Mononuclear cell (primary cell): ENCODE data around the gene TTC39C. TPM values are rescaled to one million over a fixed set of nuclear protein-coding genes. Genes with fewer than 3 reads are reported as not detected.

ENCODE experiments used
- H3K27me3 ChIP-seq: 2 replicates; pipeline ENCODE4 v1.6.0; 2011; ENCODE audit warnings: low read length, control low read depth; ENCODE audit not compliant: insufficient read depth
- H3K4me1 ChIP-seq: 2 replicates; pipeline ENCODE4 v1.5.1; 2011; ENCODE audit warnings: mild to moderate bottlenecking, low read length, control low read depth; ENCODE audit not compliant: insufficient read depth
- H3K4me3 ChIP-seq: 2 replicates; pipeline ENCODE4 v1.5.1; 2011; ENCODE audit warnings: mild to moderate bottlenecking, low read length, moderate library complexity
- H3K9me3 ChIP-seq: 2 replicates; pipeline ENCODE4 v1.5.1; 2011; ENCODE audit warnings: low read depth, mild to moderate bottlenecking, control low read depth, low read length
- total RNA-seq: library from RNA; depleted of rRNA; stranded (reverse); fragments of >200 nt; gene quantifications from one replicate; pipeline ENCODE4 v1.2.3, GENCODE V29; 2012

Gene TTC39C
- 81.8 TPM for total RNA-seq

GRCh38 chr18:24014062-24014985, at the start of gene TTC39C:
TSS of gene TTC39C (plus strand) at chr18:24014754. CDS start at chr18:24014872, 118 bp downstream.
- H3K4me3 ChIP-seq = peak within 1 kb of the TSS; percentile 68
- H3K9me3 ChIP-seq = no peaks in the 10 kb centered on the region
- peaks cover 87% of the 10 kb centered on the region for H3K4me1 ChIP-seq
- no peaks in the 10 kb centered on the region for H3K27me3 ChIP-seq

- Histone ChIP-seq H3K27me3 (no peaks in the 10 kb centered on the region), H3K4me1 (peaks cover 58% of the 10 kb centered on the region), H3K9me3 (no peaks in the 10 kb centered on the region), H3K4me3 (no peak overlapping the region)
These were observed 47.6 kb upstream of the TTC39C start for GRCh38 chr18:23966909-23967308.

- Histone ChIP-seq H3K27me3 (no peaks in the 10 kb centered on the region), H3K4me3 (no peak overlapping the region), H3K4me1 (peaks cover 58% of the 10 kb centered on the region), H3K9me3 (no peaks in the 10 kb centered on the region)
These were observed 47.0 kb upstream of the TTC39C start for GRCh38 chr18:23967321-23968089.

GRCh38 chr18:23968638-23969604, 45.6 kb upstream of the TTC39C start:
- no peaks in the 10 kb centered on the region for H3K9me3 ChIP-seq
- H3K4me3 ChIP-seq = no peak overlapping the region
- peaks cover 58% of the 10 kb centered on the region for H3K4me1 ChIP-seq
- H3K27me3 ChIP-seq = no peaks in the 10 kb centered on the region

GRCh38 chr18:23969664-23970063, 44.9 kb upstream of the TTC39C start:
- H3K9me3 ChIP-seq = no peaks in the 10 kb centered on the region
- H3K4me1 ChIP-seq = peaks cover 55% of the 10 kb centered on the region
- H3K4me3 ChIP-seq = no peak overlapping the region
- no peaks in the 10 kb centered on the region for H3K27me3 ChIP-seq

- Histone ChIP-seq H3K4me1 (peaks cover 47% of the 10 kb centered on the region), H3K27me3 (no peaks in the 10 kb centered on the region), H3K4me3 (no peak overlapping the region), H3K9me3 (no peaks in the 10 kb centered on the region)
These were observed 44.1 kb upstream of the TTC39C start for GRCh38 chr18:23970161-23971096.

GRCh38 chr18:23971097-23971440, 43.5 kb upstream of the TTC39C start:
- H3K9me3 ChIP-seq = no peaks in the 10 kb centered on the region
- H3K4me1 ChIP-seq = peaks cover 44% of the 10 kb centered on the region
- no peaks in the 10 kb centered on the region for H3K27me3 ChIP-seq
- H3K4me3 ChIP-seq = no peak overlapping the region

- Histone ChIP-seq H3K27me3 (no peaks in the 10 kb centered on the region), H3K9me3 (no peaks in the 10 kb centered on the region), H3K4me3 (no peak overlapping the region), H3K4me1 (peaks cover 43% of the 10 kb centered on the region)
These were observed 42.8 kb upstream of the TTC39C start for GRCh38 chr18:23971666-23972230.

GRCh38 chr18:23972453-23972852, 42.1 kb upstream of the TTC39C start:
- Histone ChIP-seq H3K4me1 (peaks cover 36% of the 10 kb centered on the region), H3K9me3 (no peaks in the 10 kb centered on the region), H3K27me3 (no peaks in the 10 kb centered on the region), H3K4me3 (no peak overlapping the region)

GRCh38 chr18:23977103-23977502, 37.5 kb upstream of the TTC39C start:
- Histone ChIP-seq H3K4me1 (peaks cover 20% of the 10 kb centered on the region), H3K27me3 (no peaks in the 10 kb centered on the region), H3K9me3 (no peaks in the 10 kb centered on the region), H3K4me3 (no peak overlapping the region)

GRCh38 chr18:23977719-23978483, 36.7 kb upstream of the TTC39C start:
- Histone ChIP-seq H3K9me3 (no peaks in the 10 kb centered on the region), H3K27me3 (no peaks in the 10 kb centered on the region), H3K4me3 (no peak overlapping the region), H3K4me1 (peaks cover 20% of the 10 kb centered on the region)

GRCh38 chr18:23981369-23981980, 33.1 kb upstream of the TTC39C start:
- no peaks in the 10 kb centered on the region for H3K9me3 ChIP-seq
- H3K4me1 ChIP-seq = peaks cover 20% of the 10 kb centered on the region
- H3K27me3 ChIP-seq = no peaks in the 10 kb centered on the region
- H3K4me3 ChIP-seq = no peak overlapping the region
